ENCODE data around the gene CLBA1. TPM values are rescaled to one million over a fixed set of nuclear protein-coding genes. Genes with fewer than 3 reads are reported as not detected.

Gene CLBA1
- total RNA-seq, 4 donors from 2014 or later: 1.4 to 7.9 (median 3.6) TPM

DNA sequence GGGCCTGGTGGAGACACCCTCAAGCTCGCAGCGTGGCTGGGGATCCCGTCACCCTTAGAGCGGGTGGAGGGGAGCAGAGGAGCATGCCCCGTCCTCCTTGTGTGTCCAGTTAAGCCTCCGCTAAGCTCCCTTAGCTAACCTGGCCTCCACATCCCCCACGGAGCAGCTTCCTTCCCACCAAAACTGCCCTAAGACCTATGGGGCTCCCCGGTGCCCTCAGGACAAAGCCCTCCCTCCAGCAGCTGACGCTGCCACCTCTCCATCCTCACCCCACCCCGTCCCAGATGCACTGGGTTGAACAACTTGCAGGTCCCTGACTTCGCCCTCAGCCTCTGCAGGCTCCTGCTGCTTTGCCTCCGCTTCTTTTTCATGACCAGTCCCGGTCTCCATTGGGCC, 11.4 kb upstream of the CLBA1 start:
- TF ChIP-seq, protein P1, sequence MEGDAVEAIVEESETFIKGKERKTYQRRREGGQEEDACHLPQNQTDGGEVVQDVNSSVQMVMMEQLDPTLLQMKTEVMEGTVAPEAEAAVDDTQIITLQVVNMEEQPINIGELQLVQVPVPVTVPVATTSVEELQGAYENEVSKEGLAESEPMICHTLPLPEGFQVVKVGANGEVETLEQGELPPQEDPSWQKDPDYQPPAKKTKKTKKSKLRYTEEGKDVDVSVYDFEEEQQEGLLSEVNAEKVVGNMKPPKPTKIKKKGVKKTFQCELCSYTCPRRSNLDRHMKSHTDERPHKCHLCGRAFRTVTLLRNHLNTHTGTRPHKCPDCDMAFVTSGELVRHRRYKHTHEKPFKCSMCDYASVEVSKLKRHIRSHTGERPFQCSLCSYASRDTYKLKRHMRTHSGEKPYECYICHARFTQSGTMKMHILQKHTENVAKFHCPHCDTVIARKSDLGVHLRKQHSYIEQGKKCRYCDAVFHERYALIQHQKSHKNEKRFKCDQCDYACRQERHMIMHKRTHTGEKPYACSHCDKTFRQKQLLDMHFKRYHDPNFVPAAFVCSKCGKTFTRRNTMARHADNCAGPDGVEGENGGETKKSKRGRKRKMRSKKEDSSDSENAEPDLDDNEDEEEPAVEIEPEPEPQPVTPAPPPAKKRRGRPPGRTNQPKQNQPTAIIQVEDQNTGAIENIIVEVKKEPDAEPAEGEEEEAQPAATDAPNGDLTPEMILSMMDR (IDR thresholded peaks at IDR 0.05; ENCODE audit: low read depth): no peak

DNA sequence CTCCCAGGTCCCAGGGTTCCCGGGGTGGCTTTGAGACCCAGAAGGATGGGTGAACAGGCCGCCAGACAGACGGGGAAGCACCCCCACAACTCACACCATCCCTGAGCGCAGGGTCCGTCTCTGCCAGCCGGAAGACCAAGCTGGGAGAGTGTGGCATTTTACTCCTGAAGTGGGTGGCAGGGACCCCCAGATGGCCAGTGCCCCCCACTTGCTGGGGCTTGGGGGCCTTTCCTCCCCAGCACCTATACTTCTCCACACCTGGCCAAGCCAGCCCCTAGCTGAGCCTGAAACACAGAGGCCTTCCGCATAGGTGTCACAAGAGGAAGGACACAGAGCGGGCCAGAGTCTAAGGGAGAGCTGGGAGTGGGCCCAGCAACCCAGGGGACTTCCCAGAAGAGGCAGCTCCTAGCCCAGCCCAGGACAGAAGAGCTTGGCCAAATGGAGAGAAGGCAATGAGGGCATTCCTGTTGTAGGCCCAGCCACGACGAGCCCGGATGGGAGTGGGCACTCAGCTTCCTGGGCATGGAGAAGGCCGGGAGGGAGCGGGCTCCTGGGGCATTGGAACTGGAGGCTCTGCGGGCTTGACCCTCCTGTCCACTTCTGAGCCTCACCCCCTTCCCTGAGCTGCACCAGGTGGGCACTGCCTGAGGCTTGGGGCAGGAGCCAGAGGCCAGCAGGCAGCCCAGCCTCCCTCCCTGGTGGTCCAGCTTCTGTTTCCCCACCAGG, 10.8 kb upstream of the CLBA1 start:
- TF ChIP-seq, protein P1 (IDR thresholded peaks at IDR 0.05; ENCODE audit: low read depth): no peak

DNA sequence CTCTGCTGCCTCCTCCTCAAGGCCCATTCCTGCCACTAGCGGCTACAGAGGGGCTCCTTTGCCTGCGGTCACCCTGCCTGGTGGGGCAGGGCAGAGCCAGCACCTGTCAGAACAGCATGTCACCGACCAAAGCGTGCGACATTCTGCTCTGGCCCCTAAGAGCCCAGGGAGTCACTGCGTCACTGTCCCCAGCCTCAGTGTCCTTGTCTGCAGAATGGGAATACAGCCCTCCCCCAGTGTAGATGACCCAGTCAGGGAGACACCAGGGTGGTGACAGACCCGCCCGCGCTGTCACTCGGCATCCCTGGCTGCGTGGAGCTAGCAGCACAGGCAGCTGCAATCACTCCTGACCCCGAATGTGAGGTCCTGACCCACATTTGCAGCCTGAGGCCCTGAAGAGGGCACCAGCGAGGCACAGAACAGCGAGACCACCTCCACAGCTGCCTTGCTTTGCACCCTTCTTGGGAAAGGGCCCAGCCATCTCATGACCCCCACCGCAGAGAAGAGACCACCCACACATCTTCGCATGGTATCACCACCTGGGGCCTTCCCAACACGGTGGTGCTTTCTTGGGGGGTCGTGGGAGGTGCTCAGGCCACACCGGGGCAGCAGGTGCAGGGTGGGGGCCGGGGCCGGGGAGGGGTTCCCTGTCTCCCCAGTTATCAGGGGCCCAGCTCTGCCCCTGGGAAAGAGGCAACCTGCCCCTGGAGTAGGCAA, 9.9 kb upstream of the CLBA1 start:
- TF ChIP-seq, protein P1 (IDR thresholded peaks at IDR 0.05; ENCODE audit: low read depth): no peak

DNA sequence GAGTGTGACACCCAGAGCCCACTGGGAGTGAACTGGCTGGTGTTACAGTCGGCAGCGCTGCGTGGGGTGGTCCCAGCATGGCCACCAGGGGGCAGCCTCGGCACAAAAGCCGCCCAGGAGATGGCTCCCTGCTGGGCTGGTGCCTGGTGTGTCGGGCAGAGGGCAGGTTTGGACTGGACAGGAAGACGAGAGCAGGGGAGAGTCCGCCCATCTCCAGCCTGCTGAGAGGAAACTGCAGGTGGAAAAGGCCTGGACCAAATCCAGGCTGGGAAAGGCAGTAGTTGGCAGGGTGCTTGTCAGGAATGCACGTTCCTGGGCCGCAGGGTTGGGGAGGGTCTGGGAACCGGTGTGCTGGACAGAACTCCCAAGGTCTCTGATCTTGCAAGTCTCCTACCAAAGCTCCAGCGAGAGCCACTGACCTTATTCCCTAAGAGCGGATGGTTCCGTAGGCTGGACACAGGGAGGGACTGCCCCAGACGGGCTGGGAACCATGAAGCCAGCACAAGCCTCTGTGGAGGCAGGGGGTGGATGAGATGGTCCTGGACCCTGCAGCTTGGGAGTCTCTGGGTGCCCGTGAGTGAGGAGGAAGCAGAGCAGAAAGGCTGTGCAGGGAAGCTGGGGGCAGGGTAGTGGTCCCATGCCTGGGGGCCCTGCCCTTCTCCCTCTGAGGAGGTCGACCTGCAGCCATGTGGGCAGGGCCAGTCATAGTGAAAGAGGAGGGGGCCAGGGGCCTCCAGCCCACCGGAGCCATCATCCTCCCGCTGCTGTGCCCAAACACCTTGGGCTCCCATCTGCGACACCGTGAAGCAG, 9.2 kb upstream of the CLBA1 start:
- TF ChIP-seq, protein P1 (IDR thresholded peaks at IDR 0.05; ENCODE audit: low read depth): no peak

DNA sequence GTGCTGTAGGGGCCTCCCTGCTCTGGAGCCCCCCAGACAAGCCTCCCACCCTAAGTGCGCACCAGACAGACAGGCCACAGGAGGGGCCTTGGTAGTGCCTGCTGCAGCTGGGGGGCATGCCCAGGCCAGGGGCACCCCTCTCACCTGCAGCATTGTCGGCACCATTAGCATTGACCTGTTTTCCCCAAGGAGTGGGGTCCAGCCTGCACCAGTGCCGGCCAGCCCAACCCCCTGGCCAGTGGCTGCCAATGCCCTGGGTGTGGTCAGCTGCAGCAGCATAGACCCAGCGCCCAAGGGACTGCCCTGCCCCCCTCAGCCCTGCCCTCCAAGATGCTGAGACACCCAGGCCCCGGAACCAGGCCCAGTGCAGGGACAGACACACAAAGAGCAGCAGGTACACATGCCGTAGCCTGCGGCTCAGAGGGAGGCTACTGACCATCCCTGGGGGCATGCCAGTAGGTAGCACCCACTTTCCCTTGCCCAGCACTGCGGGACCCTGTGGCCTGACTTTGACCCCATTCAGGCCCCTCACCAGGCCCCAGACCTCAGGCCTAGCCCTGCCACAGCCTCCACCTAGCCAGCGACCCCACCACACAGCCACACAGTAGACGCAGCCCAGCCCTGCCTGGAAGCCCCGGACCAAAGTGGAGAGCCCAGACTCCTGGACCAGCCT, 8.4 kb upstream of the CLBA1 start:
- TF ChIP-seq, protein P1 (IDR thresholded peaks at IDR 0.05; ENCODE audit: low read depth): no peak

DNA sequence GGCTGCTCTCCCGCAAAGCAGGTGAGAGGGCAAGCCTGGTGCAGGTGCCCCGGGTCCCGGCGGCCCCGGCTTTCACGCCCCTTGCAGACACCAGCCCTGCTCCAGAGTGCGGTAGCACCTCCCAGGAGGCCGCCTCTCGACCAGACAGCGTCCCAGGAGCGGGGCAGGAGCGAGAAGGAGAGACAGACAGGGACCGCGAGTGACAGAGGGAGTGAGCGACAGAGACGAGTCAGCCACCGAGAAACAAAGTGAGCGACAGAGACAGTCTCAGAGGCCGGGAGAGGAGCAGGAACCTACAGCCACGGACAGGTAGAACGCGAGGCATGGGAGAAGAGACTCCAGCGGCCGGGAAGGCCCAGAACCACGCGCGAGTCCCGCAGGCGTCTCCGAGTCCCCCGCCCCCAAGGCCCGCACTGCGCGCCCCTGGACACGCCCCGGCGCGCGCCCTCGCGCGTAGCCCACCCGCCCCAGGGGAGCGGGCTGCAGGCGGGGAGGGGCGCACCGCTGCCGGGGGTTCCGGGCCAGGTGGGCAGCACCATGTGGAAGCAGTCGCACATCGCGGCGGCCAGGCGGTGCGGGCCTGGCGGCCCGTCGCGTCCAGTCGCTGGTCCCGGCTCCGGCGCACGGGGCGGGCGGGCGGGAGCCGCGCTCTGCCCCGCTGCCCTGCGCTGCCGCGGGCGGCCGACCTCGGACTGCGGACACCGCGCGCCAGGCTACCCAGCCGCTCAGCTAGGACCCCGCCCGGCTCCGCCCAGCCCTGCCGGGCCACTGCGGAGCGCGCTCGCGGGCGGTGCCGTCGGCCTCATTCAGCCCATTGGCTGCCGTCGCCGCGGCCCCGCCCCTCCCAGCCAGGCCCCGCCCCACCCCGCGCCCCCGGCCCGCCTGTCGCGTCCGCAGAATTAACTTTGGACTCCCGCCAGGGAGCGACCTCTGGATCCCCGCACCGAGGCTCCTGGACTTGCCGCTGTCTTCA, 7.6 kb upstream of the CLBA1 start, which contains the start of gene AHNAK2:
Gene AHNAK2, minus strand, starts transcription at position 694 of the 973 bp plus-strand sequence. Its CDS starts 137 bp downstream, at position 557.
- TF ChIP-seq, protein P1 (IDR thresholded peaks at IDR 0.05; ENCODE audit: low read depth): no peak

Measured in subcutaneous adipose tissue (tissue), 4 donors.